Non-pigmented ciliary epithelial cell (primary cell): Measurements from ENCODE around the gene BCAR3.

Source experiments
- DNase-seq: peaks from one replicate; pipeline ENCODE4 v3.0.0-alpha.2; 2010; ENCODE audit warnings: low read depth

The BCAR3 gene

DNA sequence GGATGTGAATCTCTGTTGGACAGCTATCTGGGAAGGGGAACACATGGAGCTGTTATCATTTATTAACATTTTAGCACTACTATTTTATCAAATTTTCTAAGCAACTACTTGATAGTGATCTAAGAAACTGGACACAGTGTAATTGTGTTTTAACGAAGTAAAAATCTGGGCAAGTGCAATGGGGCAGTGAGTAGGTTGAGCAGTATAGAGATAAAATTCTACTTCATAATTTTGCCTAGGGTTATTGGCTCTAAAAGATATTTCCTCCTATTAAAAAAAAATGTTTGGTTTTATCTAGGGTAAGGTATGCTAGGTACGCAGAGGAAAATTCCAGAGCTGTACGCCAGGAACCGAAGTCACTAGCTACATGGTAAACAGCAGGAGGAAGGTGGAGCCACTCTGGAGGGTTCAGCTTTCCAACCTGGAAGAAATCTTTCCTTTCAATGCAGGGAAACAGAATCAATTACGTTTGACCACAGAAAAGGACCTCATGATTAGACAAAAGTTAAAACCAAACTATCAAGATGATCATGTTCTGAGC lies 43.3 kb downstream of the BCAR3 start:
- no peak for DNase-seq

DNA sequence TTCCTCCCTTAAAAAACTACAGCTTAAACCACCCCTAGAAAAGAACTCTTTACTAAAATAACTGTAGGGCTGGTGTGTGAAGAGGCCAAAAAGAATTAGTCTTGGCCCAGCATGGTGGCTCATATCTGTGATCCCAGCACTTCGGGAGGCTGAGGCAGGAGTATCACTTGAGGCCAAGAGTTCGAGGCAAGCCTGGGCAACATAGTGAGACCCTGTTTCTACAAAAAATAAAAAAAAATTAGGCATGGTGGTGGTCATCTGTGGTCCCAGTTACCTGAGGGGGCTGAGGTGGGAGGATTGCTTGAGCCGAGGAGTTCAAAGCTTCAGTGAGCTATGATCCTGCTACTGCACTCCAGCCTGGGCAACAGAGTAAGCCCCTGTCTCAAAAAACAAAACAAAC lies 44.9 kb downstream of the BCAR3 start:
- no peak for DNase-seq

DNA sequence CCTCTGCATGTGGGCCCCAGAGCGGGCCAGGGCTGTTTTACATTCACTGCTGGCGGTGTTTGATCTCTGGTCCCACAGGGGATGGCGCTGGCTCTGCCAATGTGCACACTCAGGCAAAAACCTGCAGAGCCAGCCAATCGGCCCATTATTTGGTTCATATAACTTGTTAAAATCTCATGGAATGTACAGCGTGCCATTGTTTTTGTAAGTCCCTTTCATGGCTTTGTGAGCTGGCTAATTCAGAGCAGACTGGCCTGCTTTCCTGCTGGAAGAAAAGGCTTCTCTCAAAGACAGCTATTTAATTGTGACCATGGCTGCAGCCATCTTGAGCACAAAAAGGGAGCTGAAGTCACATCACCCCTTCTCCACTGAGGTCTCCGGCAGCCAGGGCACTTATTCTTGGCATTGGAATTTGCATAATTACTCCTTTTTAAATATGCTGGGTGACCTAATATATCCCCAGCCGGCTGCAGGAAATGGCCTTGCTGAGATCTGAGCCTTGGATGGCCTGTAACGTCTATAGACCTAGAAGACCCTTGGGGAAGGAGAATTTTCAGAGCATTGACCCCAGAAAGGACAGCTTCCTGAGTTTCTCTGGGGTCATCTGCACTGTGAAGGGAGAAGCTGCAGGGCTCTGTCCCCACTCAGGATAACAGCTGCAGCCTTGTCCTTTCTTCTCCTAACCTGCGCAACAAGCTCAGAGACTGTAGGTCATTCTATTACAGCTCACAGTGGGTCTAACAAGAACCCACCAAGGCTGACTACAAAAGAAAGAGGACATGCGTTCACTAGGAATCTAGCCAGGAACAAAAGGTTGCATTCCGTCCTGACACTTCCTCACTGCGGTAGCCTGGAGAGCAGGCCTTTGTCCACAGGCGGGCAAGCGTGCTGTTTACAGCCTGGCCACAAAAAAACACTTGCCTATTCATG lies 45.8 kb downstream of the BCAR3 start:
- DNase-seq, result no peak

DNA sequence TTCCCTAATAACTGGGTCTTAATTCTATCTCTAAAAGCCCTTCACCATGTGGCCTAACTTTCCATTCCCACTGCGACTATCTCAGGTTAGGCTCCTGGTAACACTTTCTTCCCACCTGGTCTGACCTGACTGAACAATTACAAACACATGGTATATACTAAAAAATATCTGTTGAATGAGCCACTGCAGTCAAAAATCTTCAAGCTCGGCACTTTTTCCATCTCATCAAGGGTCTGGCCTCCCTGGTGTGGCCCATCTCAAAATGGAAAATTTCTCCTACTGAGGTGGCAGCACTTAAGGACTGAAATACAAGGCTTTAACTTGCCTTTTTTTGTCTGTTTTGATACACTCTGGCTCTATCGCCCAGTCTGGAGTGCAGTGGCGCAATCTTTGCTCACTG lies 48.3 kb downstream of the BCAR3 start:
- DNase-seq, result no peak

DNA sequence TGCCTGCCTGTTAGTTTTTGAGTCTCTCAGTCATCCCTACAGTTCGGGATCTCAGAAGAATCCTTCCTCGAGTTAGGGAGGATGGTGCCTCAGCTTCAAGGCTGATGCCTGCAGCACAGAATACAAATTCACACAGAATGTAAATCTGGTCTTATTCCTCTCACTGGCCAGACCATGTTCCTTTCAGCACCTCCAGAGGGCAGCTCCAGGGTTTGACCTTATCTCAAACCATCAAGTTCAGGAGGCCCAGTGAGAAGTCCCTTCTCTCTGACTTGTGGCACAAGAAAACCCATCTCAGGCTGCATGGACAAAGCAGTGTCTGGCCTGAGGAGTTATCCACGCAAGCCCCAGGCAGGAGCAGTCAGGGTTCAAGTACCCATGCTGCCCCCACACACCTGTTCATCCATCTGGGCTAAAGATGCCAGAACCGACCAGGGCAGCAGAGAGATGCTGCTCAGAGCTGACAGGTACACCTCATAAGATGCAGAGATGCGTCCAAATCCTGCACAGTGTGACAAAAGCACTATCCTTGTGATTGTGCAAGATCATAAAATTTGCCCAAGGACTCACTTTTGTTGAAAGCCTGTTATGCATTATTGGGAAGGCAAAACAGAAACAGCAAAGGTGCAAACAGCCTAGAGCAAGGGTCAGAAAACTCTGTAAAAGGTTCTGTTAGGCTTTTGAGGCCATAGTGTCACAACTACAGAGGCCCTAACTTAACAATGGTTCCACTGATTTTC lies 49.8 kb downstream of the BCAR3 start:
- no peak for DNase-seq

DNA sequence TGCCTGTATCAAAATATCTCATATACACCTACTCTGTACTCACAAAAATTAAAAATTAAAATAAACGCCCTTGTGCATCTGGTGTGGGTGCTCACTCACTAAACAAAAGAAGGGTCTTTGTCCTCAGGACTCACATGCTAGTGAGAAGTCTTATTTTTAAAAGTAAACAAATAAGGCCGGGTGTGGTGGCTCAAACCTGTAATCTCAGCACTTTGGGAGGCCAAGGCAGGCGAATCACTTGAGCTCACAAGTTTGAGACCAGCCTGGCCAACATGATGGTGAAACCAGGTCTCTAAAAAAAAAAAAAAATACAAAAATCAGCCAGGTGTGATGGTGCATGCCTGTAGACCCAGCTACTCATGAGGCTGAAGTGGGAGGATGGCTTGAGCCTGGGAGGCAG lies 51.5 kb downstream of the BCAR3 start:
- no peak for DNase-seq

DNA sequence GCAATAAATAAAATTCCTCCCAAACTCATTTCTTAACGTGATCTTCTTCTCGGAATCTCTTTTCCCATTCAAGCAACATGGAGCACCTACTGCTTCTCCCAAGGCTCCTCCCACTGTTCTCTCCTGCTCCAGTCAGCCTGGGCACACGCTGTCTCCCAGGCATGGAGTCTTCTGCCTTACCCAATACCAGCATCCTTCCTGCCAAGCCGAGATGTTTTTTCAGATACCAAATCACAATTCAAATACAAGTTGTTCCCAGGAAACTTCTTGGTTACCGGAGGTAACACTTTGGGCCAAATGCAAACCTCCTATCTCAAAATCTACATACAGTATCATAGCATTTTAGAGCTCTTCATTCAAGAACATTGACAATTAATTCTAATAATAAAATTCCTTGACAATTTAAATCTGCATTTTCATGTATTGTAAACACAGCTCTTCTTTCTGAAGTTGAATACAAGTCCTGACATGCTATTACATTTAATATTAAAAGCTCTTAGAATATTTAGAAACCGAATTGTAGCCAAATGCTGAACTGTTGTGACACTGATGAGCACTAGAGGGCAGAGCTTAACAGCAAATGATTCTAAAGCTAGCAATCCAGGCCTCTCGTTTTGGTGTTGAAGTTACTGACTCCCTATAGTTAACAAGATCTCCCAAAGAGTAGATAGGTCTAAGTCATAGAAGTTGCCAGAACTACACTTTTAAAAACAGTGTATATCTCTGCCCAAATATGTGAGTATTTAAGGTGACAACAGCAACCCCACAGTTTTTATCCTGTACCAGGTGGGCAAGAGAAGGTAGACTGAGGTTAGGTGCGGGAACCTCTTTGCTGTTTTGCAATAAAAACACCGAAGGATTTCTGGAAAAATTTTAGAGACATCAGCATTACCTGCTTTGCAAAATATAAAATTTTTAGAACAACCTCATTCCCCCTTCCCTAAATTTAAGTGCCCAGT lies 52.3 kb downstream of the BCAR3 start:
- DNase-seq, result no peak

DNA sequence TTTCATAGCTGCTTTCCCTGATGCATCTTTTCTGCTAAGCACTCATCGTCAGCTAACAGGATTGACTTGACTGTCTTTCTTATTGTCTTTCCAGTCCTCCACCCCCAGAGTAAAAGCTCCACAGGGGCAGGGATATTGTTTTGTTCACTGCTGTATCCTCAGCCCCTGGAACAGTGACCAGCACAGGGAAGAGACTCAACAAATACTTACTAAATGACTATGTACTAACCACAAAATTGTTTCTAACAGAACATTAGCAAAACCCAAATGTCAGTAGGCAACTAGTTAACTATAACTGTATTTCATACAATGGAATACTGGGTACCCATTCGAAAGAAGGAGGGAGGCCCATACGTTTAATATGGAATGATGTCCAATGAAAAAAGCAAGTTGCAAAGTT lies 53.0 kb downstream of the BCAR3 start:
- no peak for DNase-seq

DNA sequence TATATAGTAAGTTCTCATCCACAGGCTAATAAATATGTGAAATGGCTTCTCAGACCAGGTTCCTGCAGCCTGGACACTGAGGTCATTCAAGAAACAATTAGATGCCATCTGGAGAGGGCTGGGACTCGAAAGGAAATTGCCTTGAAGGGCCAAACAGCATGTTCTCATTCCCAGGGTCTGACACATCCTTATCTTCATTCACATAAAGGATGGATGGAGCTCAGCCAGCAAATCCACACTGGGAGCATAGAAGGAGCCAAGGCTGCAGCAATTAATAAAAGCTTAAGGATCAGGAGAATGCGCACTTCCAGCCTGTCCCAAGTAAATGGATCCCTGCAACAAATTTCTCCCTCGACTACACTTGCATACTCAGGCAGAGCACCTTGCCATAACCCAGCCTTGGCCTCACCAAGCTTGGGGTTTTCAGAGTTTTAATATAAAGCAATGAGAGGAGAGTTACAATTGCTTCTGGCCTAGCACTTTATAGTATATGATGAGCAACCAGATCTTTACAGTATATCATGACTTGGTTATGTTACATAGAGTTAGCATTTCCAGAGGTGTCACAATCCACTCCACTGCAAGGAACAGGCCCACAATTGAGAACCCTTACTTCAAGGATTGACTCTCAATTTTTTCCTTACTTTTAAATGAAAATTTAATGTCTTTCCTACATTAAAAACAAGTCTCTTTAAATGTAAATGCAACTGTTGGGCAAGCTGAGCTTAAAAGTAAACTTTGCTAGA lies 55.9 kb downstream of the BCAR3 start:
- no peak for DNase-seq

DNA sequence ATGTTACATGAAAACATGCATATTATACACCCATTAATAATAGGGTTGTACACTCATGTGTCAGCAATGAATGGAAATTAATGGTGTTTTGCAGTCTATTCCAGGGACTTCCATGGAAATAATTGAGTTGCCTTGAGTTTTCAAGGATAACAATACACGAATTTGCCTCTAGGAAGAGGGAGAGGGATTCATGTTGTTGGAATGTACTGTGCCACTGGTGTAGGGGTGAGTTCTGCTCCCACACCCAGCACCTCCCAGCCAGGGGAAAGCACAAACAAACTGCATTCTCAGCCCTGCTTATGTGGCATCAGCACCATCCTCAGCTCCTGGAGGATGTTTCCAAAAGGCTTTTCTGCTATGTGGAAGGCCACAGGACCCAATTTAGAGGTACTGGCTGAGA lies 57.8 kb downstream of the BCAR3 start:
- DNase-seq, result no peak

DNA sequence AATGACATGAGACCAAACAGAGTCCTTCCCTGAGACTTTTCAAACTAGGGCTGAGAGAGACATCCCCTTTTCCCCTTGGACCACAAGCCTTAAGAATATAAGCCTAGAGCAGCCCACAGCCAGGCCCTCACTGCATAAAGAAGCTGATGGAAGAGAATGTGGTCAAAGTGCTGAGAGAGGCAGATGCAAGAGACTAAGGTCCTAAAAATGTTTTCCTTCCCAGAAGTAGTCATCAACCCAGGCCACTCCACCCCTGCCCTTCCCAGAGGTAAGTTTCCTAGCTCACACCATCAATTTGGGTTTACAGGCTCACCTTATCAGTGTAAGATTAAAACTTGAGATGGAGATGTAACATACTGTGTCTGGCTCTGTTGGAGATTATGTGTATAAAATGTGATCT lies 58.2 kb downstream of the BCAR3 start:
- DNase-seq, result no peak

DNA sequence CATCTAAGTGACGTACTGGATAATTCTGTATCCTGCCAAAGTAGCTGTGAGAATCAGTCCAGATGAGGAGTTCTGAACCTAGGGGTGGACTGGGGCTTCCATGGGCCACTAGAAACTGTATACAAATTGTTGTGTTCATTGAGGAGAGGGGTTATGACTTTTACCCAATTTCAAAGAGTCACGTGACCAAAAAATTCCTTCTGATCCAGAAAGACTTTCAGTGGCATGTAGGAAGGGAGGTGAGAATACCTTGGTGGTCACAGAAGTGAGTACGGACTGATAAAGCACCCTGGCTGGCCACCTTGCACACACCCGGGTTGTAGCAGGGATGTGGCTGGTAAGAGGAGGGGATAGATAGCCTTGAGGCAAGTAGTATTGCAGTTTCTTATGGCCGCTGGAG lies 60.4 kb downstream of the BCAR3 start:
- no peak for DNase-seq

DNA sequence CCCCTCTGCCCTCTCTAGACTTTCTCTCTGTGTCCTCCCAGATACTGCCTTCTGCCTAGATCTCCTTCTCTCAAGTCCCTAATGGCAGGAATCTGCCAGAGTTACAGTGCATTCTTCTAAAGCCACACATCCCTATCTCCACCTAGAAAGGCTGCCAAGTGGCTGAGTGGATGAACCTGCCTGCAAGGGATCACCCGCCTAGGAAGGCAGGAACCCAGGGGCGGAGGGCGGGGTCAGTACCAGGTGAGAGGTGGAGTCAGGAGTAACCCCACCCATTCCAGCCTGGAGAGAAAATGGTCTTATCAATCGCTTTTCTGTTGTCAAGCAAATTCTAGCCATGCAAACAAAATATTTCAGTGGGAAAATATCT lies 60.8 kb downstream of the BCAR3 start:
- DNase-seq, result no peak

DNA sequence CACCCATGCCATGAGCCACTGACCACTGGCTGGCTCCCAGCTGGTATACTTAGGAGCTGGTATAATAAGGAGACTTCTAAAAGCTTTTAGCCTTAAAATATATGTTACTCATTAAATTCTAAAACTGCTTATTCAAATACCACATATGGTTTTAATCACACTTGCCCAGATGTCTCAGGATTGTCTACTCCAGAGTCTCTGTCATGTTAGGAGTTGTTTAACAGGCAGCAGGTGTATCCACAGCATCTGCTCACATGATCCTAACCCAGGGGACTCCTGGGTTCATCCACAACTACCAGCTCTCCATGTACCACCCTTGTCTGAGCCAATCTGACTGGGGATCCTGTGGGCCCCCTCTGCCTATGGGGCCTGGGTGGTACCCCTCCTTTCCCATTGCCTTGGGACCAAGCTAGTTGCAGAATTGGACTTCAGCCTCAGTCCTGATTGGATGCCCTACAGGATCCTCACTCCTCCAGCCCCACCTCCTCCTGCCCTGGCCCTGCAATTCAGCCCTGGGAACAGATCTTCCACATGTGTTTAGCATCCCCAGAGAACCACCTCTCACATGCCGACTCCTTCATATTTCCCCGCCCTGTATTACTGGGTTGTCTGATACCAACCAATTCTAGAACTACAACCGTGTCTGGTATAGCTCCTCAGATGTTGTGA lies 61.3 kb downstream of the BCAR3 start:
- DNase-seq, result no peak

DNA sequence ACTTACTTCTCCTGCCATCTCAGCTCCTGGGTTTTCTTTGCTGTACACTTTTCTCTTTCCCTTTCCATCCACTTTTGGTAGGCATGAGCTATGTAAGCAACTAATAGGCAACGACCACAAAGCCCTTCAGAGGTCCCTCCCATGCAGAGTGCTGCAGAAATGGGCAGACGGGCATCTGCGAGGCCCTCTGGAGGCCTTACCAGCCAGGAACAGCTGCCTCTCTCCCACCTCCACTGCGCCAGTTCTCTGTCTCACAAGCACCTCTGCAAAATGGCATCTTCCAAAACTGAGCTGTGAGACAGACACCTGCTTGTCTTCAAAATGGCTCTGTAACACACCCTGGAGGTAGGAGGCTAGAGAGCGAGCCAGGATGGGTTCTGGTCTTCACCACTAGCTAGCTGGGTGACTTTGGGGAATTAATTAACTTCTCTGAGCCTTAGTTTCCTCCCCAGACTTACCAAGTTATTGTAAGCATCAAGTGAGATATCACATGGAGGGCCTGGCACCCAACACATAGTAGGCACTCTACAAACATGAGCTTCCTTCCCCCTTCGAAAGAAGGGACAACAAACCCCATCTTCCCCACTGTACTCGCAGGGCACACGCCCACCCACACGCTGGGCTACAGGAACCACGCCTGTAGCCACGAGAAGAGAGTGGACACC lies 62.0 kb downstream of the BCAR3 start:
- DNase-seq, result no peak

DNA sequence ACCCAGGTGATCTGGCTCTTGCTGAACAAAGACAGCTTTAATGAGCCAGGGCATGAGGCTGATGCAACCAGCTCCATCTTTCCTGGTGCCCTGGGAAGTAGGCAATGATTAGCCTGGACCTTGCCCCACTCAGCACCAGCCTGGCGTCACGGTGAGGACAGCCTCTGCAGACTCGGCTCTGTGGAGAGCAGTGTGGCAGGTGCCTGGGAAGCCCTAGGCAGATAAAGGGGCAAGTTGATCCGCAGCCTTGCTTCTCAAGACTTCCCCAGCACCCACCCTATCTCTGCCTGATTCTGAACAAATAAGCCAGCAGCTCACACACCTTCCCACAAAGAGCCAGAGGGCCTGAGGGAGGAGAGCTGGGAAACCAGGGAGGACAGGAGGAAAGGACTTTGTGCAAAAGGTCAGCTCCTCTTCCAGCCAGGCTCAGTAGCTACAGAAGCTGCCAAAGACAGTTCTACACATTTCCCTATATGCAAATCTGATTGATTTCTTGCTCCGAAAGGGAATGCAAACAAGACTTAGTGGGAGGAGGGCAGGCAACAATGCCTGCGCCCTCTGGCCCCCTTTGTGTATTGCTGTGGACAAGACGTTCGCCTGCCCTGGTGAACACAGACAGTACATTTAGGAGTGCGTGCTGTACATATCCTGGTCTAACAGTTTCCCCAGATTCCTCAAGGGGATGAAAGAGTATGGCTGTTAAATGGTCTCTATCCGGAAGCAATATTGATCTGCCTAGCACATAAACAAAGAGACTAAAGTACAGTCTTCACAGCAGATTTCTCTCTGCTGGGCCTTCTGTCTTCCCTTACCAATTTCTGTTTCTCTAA lies 63.8 kb downstream of the BCAR3 start:
- DNase-seq, result no peak

DNA sequence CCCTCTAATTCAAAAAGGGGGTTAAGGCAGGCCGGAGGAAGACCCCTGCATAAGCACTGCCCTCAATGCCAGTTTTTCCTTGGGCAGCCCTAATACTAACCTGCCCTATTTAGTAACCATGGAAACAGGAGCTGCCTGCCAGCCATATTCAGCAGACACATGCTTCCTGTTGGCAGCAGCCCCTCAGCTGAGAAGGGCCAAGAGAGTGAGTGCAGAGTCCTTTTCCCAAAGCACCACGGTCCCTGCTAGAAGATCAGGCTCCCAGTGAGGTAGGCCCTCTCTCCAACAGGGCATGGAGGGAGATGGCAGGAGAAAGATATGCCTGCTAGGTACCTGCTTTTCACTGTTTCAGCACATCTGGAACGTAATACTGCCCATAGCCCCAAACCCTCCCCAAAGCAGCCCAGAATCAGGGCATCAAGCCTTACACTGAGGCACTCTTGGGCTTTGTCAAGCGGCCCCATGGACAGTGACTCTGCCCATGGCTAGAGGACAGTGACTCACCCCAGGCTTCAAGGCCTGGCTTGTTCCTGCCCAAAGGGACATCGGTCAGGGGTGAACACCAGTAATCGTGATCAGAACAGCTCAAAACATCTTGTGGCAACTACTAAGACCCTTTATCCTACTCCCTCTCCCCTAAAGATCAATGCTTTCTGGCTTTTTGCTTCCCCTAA lies 64.5 kb downstream of the BCAR3 start:
- no peak for DNase-seq

DNA sequence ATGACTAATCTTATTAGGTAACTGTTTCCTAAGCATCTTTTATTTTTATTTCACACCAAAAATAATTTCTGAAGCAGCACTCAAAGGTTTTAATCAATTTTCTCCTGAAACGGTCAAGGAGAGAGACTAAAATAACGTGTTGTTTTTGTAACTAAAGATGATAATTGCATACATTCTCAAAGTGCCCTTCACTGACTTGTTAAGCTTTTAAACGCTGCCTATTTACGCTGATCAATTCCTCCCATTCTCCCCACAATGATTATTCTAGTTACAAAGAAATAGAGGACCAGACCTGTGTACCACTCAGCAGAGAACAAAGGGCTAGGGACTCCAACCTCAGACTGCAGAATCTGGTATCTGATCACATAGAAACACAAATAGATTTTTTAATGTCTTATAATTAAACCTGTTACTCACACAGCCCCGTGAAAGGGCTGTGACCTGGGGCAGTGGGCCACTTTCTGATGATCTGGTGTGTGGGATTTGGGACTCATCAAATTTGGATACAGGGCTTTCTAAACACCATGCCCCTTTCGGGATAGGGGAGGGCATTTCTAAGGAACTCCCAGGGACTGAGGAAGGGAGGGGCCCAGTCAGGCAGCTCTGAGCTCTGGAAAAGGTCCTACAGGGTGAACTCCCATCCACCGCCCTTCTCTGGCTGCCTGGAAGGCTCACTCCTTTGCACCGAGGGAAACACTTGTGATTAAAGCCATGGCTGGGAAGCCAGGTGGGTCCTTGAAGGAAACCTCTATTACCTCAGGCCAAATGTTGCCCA lies 65.2 kb downstream of the BCAR3 start:
- no peak for DNase-seq
